Glutamatergic neuron (in vitro differentiated cells): ENCODE results near the gene HPS6. TPM values are rescaled to one million over a fixed set of nuclear protein-coding genes. Genes with fewer than 3 reads are reported as not detected.

Experiments used
- DNase-seq: peaks from one replicate; pipeline ENCODE4 v3.0.0; 2022
- H3K27ac Mint-ChIP-seq: one replicate; pipeline ENCODE4 v1.8.0; 2020; ENCODE audit warnings: mild to moderate bottlenecking, mixed read lengths, inconsistent platforms; ENCODE audit not compliant: unreplicated experiment
- H3K27me3 Mint-ChIP-seq: one replicate; pipeline ENCODE4 v1.8.0; 2020; ENCODE audit warnings: mild to moderate bottlenecking, moderate library complexity, mixed read lengths, inconsistent platforms; ENCODE audit not compliant: unreplicated experiment
- H3K36me3 Mint-ChIP-seq: one replicate; pipeline ENCODE4 v1.8.0; 2020; ENCODE audit warnings: mild to moderate bottlenecking, mixed read lengths, inconsistent platforms; ENCODE audit not compliant: unreplicated experiment
- H3K4me1 Mint-ChIP-seq: one replicate; pipeline ENCODE4 v1.8.0; 2020; ENCODE audit warnings: mild to moderate bottlenecking, low read depth, mixed read lengths, inconsistent platforms; ENCODE audit not compliant: unreplicated experiment
- H3K4me3 Mint-ChIP-seq: one replicate; pipeline ENCODE4 v1.8.0; 2020; ENCODE audit warnings: mild to moderate bottlenecking, mixed read lengths, inconsistent platforms; ENCODE audit not compliant: unreplicated experiment
- H3K9me3 Mint-ChIP-seq: one replicate; pipeline ENCODE4 v1.8.0; 2020; ENCODE audit warnings: mild to moderate bottlenecking, moderate library complexity, mixed read lengths, inconsistent platforms; ENCODE audit not compliant: unreplicated experiment
- CTCF ChIP-seq: fragments of 200-600 bp; sonication (generic); IDR thresholded peaks from one replicate; pipeline ENCODE4 v1.5.0; 2021; ENCODE audit not compliant: partially characterized antibody, unreplicated experiment
- total RNA-seq: library from RNA; stranded (reverse); fragmentation: NEBNext Ultra II Directional; extraction: Animal tissue kit (Norgen Biotek cat#: 25700); gene quantifications from one replicate; pipeline ENCODE4 v1.2.1, GENCODE V29; 2021; ENCODE audit not compliant: unreplicated experiment

HPS6 gene
- total RNA-seq, 1 donor from 2014 or later: 22.1 TPM

DNA sequence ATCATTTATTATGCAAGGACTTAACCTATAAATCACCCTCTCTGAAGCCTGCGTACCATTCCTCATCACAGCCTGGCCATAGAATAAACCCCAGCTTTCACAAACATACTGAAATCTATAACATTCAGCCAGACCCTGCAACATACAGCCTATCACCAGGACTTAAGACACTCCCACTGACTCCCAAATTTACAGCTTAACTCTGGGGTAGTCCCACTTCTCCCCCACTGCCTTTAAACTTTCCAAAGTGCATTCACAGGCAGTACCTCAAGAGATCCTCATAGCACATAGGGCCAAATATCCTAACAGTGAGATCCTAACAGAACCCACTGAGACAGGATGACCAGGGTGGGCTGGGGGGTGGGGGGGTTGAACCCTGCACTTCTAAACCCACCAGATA is 51.5 kb downstream of the HPS6 start:
- Mint-ChIP-seq H3K27me3 (peaks cover 42% of the 10 kb centered on the region), H3K4me3 (peak overlapping the region; percentile 94), H3K9me3 (peaks cover 35% of the 10 kb centered on the region), H3K4me1 (peaks cover 41% of the 10 kb centered on the region), H3K27ac (peak overlapping the region; percentile 100), H3K36me3 (no peaks in the 10 kb centered on the region)
- no peak for TF ChIP-seq CTCF
- no peak for DNase-seq

Other genes with a start within 250 kb of the HPS6 start
- gene OGA, start 246.9 kb upstream of the HPS6 start, total RNA-seq: 277 TPM
- 30.0 TPM for gene KCNIP2, start 221.5 kb upstream of the HPS6 start, total RNA-seq
- 48.1 TPM for gene ARMH3, start 9.2 kb upstream of the HPS6 start, total RNA-seq
- gene LDB1, start 55.0 kb downstream of the HPS6 start, total RNA-seq: 310 TPM
- 21.6 TPM for gene PPRC1, start 67.7 kb downstream of the HPS6 start, total RNA-seq
- gene NOLC1, start 87.0 kb downstream of the HPS6 start, total RNA-seq: 59.5 TPM
- gene ELOVL3, start 160.9 kb downstream of the HPS6 start, total RNA-seq: not detected
- not detected for gene PITX3, start 176.2 kb downstream of the HPS6 start, total RNA-seq
- 71.6 TPM for gene GBF1, start 180.2 kb downstream of the HPS6 start, total RNA-seq